ENCODE results near the gene IRGQ. TPM values are rescaled to one million over a fixed set of nuclear protein-coding genes. Genes with fewer than 3 reads are reported as not detected.

Gene IRGQ
- total and polyA plus RNA-seq, 2 donors (not counting 3 experiments of a cell fraction or from before 2014, with no cell fraction given): 15.8 to 33.2 TPM

DNA sequence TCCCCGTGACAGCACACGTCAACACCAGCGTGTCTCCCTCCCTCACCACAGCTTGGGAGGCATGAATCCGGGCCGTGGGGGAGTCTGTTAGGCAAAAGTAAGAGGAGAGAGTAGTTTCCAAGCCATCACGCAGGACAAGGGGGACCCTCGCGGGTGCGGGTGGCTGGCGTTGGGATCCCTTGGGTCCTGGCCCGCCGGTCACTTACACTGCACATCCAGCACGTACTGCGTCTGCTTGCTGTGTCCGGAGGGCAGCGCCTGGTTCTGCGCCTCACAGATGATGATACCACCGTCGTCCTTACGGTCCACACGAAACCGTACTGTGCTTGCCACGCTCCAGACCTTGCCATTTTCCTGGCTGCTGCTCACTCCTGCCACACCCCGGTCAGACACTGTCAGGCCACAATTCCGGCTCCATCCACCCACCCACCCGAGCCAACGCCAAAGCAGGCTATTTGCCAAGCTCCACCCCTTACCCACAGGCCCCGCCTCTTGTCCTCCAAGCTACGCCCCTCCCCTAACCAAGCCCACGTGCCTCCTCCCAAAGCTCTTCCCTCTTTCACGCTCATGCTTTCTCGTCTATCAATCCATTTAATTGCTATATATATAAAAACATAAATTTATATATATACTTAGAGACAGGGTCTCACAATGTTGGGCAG is 30.1 kb upstream of the IRGQ start:
- dilution Hi-C loops (cut with MboI; ENCODE audit: extremely low pct_ligation_motif_present, low sequenced_read_pairs): no loop called here
- no TSS peak for BruUV-seq (replicated peaks)
- H3K36me3 ChIP-seq (ENCODE audit: control insufficient read depth in 2 of 2, extremely low read depth in 1 of 2, insufficient read depth in 2 of 2, low read length in 2 of 2): no peaks in the 10 kb centered on the region
- no peaks in the 10 kb centered on the region for H3K27me3 ChIP-seq (ENCODE audit: control insufficient read depth in 2 of 2, insufficient read depth in 2 of 2, low read length in 2 of 2)
- H3K4me2 ChIP-seq (ENCODE audit: insufficient read depth, low read length): no peak overlapping the region
- no peaks in the 10 kb centered on the region for H4K20me1 ChIP-seq (replicated peaks; ENCODE audit: control insufficient read depth, extremely low read depth, insufficient read depth, low read length)
- FAIRE-seq (no peak), DNase-seq (ENCODE audit: low read depth, low spot score) (no peak)
- no peak overlapping the region for H2AFZ ChIP-seq (ENCODE audit: low read depth, low read length)
- H3K9me1 ChIP-seq (replicated peaks; ENCODE audit: control insufficient read depth, extremely low read depth, insufficient read depth, low read length): no peaks in the 10 kb centered on the region
- no peaks in the 10 kb centered on the region for H3K79me2 ChIP-seq (ENCODE audit: control insufficient read depth, insufficient read depth, low read length)
- no peak overlapping the region for H3K27ac ChIP-seq (ENCODE audit: insufficient read depth, low read depth, low read length)
- POLR2A ChIA-PET: no interaction called here
- CTCF ChIA-PET: interaction anchor here (0.6 kb wide), 1 partner anchor 9 kb away, joined by 3 read pairs; no protein-coding TSS in a partner anchor
- H3K4me1 ChIP-seq (ENCODE audit: control insufficient read depth, extremely low read depth, insufficient read depth, low read length): no peaks in the 10 kb centered on the region
- no peak overlapping the region for H3K9ac ChIP-seq (replicated peaks; ENCODE audit: extremely low read depth, insufficient read depth, low read length)
- TF ChIP-seq JUN (IDR thresholded peaks at IDR 0.05; ENCODE audit: borderline replicate concordance, insufficient read depth, insufficient read length, low read depth) (no peak), EZH2 (IDR thresholded peaks at IDR 0.05; ENCODE audit: borderline replicate concordance, low read depth, low read length, severe bottlenecking) (no peak), GATA2 (IDR thresholded peaks at IDR 0.05; ENCODE audit: insufficient read depth, insufficient read length, low read depth, low read length) (no peak), POLR2AphosphoS5 (IDR thresholded peaks at IDR 0.05; ENCODE audit: insufficient read depth, low read depth, low read length) (no peak), POLR2A (IDR thresholded peaks at IDR 0.05; ENCODE audit: low read depth, low read length) (no peak), MYC (IDR thresholded peaks at IDR 0.05; ENCODE audit: low read depth, low read length) (no peak), FOS (IDR thresholded peaks at IDR 0.05; ENCODE audit: borderline replicate concordance, insufficient read depth, low read length) (no peak)
- TF ChIP-seq, protein P1, sequence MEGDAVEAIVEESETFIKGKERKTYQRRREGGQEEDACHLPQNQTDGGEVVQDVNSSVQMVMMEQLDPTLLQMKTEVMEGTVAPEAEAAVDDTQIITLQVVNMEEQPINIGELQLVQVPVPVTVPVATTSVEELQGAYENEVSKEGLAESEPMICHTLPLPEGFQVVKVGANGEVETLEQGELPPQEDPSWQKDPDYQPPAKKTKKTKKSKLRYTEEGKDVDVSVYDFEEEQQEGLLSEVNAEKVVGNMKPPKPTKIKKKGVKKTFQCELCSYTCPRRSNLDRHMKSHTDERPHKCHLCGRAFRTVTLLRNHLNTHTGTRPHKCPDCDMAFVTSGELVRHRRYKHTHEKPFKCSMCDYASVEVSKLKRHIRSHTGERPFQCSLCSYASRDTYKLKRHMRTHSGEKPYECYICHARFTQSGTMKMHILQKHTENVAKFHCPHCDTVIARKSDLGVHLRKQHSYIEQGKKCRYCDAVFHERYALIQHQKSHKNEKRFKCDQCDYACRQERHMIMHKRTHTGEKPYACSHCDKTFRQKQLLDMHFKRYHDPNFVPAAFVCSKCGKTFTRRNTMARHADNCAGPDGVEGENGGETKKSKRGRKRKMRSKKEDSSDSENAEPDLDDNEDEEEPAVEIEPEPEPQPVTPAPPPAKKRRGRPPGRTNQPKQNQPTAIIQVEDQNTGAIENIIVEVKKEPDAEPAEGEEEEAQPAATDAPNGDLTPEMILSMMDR (IDR thresholded peaks at IDR 0.05; ENCODE audit: extremely low read depth in 1 of 2, insufficient read depth in 1 of 2, low read depth in 1 of 2, low read length in 2 of 2): no peak
- TF ChIP-seq, protein P2, sequence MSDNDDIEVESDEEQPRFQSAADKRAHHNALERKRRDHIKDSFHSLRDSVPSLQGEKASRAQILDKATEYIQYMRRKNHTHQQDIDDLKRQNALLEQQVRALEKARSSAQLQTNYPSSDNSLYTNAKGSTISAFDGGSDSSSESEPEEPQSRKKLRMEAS (IDR thresholded peaks at IDR 0.05; ENCODE audit: insufficient read depth, insufficient read length): no peak
- H3K4me3 ChIP-seq (replicated peaks in 1 of 3; ENCODE audit: insufficient read depth in 1 of 3, low read depth in 1 of 3, low read length in 3 of 3): no peak overlapping the region
- H3K9me3 ChIP-seq (replicated peaks; ENCODE audit: control insufficient read depth, insufficient read depth, low read length): no peaks in the 10 kb centered on the region
- intact Hi-C loops (cut with micrococcal nuclease): no loop called here
